ENCODE results near the gene UACA.

- TF ChIP-seq CTCF (IDR thresholded peaks at IDR 0.05; ENCODE audit: low read depth, low read length) = no peak
- no peak for TF ChIP-seq POLR2A (IDR thresholded peaks at IDR 0.05; ENCODE audit: extremely low read depth, insufficient read length)
Observed at GRCh38 chr15:70659662-70660061, 103.7 kb downstream of the UACA start.

All from NB4 (cell line).